Right forelimb (tissue), 1 donor: ENCODE measurements around the gene CKS1B.

ENCODE experiments used
- DNase-seq: peaks from one replicate; pipeline ENCODE4 v3.0.0-alpha.2; 2018

The CKS1B gene

GRCh38 chr1:155003227-155003765 is 28.8 kb downstream of the CKS1B start:
- peak; percentile 69 for DNase-seq

GRCh38 chr1:155003766-155004351 is 29.4 kb downstream of the CKS1B start:
- no peak for DNase-seq

GRCh38 chr1:155004352-155005075 is 30.0 kb downstream of the CKS1B start:
- DNase-seq = no peak

GRCh38 chr1:155005076-155006011 is 30.9 kb downstream of the CKS1B start:
- no peak for DNase-seq

- DNase-seq = no peak
Observed at GRCh38 chr1:155006601-155007101, 32.2 kb downstream of the CKS1B start.

- no peak for DNase-seq
Observed at GRCh38 chr1:155007251-155007828, 32.9 kb downstream of the CKS1B start.

GRCh38 chr1:155008015-155008941 is 33.8 kb downstream of the CKS1B start:
- DNase-seq = no peak

GRCh38 chr1:155009221-155009711 is 34.8 kb downstream of the CKS1B start:
- no peak for DNase-seq

- DNase-seq = no peak
Observed at GRCh38 chr1:155009742-155010141, 35.3 kb downstream of the CKS1B start.

GRCh38 chr1:155010211-155010918 is 35.9 kb downstream of the CKS1B start:
- DNase-seq = no peak

GRCh38 chr1:155011004-155011416 is 36.5 kb downstream of the CKS1B start:
- no peak for DNase-seq

GRCh38 chr1:155011437-155012025 is 37.0 kb downstream of the CKS1B start:
- DNase-seq = no peak

GRCh38 chr1:155012026-155012546 is 37.6 kb downstream of the CKS1B start:
- no peak for DNase-seq

GRCh38 chr1:155012776-155013602 is 38.5 kb downstream of the CKS1B start:
- DNase-seq = no peak

GRCh38 chr1:155013632-155014031 is 39.2 kb downstream of the CKS1B start:
- DNase-seq = no peak

GRCh38 chr1:155014709-155015508 is 40.4 kb downstream of the CKS1B start:
- DNase-seq = no peak

- no peak for DNase-seq
Observed at GRCh38 chr1:155015527-155016230, 41.2 kb downstream of the CKS1B start.
